ENCODE results near the gene SLC28A3.
"Not testable (repeated sequence)": the region's sequence is repeated elsewhere in the genome, so short reads cannot be mapped to it uniquely, and the experiment has no call there.

Gene SLC28A3

GRCh38 chr9:84340535-84340934 lies at the start of gene SLC28A3:
Gene SLC28A3, minus strand, starts transcription at chr9:84340758. Its CDS starts 125 bp downstream, at chr9:84340633.
- DNase-seq: no peak

GRCh38 chr9:84390254-84390653 lies 49.7 kb upstream of the SLC28A3 start:
- not testable (repeated sequence) for DNase-seq

- DNase-seq: no peak
These were observed 47.3 kb upstream of the SLC28A3 start for GRCh38 chr9:84387821-84388220.

GRCh38 chr9:84386753-84387152 lies 46.2 kb upstream of the SLC28A3 start:
- DNase-seq: no peak

- no peak for DNase-seq
These were observed 45.0 kb upstream of the SLC28A3 start for GRCh38 chr9:84385386-84386040.

GRCh38 chr9:84384617-84385016 lies 44.1 kb upstream of the SLC28A3 start:
- no peak for DNase-seq

- no peak for DNase-seq
These were observed 42.6 kb upstream of the SLC28A3 start for GRCh38 chr9:84383178-84383577.

GRCh38 chr9:84382720-84383119 lies 42.2 kb upstream of the SLC28A3 start:
- DNase-seq: no peak

GRCh38 chr9:84381508-84381907 lies 41.0 kb upstream of the SLC28A3 start:
- DNase-seq: no peak

- no peak for DNase-seq
These were observed 39.2 kb upstream of the SLC28A3 start for GRCh38 chr9:84379740-84380139.

- DNase-seq: no peak
These were observed 35.4 kb upstream of the SLC28A3 start for GRCh38 chr9:84375954-84376353.

GRCh38 chr9:84374516-84374915 lies 34.0 kb upstream of the SLC28A3 start:
- DNase-seq: no peak

- DNase-seq: no peak
These were observed 33.5 kb upstream of the SLC28A3 start for GRCh38 chr9:84374013-84374412.

- DNase-seq: no peak
These were observed 31.2 kb upstream of the SLC28A3 start for GRCh38 chr9:84371737-84372136.

- no peak for DNase-seq
These were observed 28.0 kb upstream of the SLC28A3 start for GRCh38 chr9:84368601-84369000.

GRCh38 chr9:84367726-84368125 lies 27.2 kb upstream of the SLC28A3 start:
- not testable (repeated sequence) for DNase-seq

- no peak for DNase-seq
These were observed 26.1 kb upstream of the SLC28A3 start for GRCh38 chr9:84366683-84367082.

- not testable (repeated sequence) for DNase-seq
These were observed 24.4 kb upstream of the SLC28A3 start for GRCh38 chr9:84364894-84365490.

GRCh38 chr9:84361645-84362044 lies 21.1 kb upstream of the SLC28A3 start:
- DNase-seq: no peak

GRCh38 chr9:84357275-84357674 lies 16.7 kb upstream of the SLC28A3 start:
- DNase-seq: no peak

- no peak for DNase-seq
These were observed 13.5 kb upstream of the SLC28A3 start for GRCh38 chr9:84354035-84354434.

- DNase-seq: no peak
These were observed 9.1 kb upstream of the SLC28A3 start for GRCh38 chr9:84349671-84350070.

- DNase-seq: no peak
These were observed 2.6 kb upstream of the SLC28A3 start for GRCh38 chr9:84343111-84343521.

- DNase-seq: no peak
These were observed 596 bp downstream of the SLC28A3 start for GRCh38 chr9:84339962-84340361.

- no peak for DNase-seq
These were observed 1.1 kb downstream of the SLC28A3 start for GRCh38 chr9:84339503-84339902.
